Endometrial microvascular endothelial cells (primary cell): ENCODE measurements around the gene TSPAN18. TPM values are rescaled to one million over a fixed set of nuclear protein-coding genes. Genes with fewer than 3 reads are reported as not detected.

Experiments
- in situ Hi-C: cut with HindIII; loops from 2 replicates; pipeline ENCODE4 v1.10.0; 2017; ENCODE audit warnings: low sequenced_read_pairs, low pct_unique_long_range_greater_than_20kb; ENCODE audit errors: inconsistent ontology term
- total RNA-seq: library from RNA; depleted of rRNA; stranded (reverse); fragments of >200 nt; gene quantifications from one replicate; pipeline ENCODE4 v1.2.3, GENCODE V29; 2015; ENCODE audit errors: inconsistent ontology term

TSPAN18 gene
- total RNA-seq, 1 donor from 2014 or later, result 21.4 TPM

DNA sequence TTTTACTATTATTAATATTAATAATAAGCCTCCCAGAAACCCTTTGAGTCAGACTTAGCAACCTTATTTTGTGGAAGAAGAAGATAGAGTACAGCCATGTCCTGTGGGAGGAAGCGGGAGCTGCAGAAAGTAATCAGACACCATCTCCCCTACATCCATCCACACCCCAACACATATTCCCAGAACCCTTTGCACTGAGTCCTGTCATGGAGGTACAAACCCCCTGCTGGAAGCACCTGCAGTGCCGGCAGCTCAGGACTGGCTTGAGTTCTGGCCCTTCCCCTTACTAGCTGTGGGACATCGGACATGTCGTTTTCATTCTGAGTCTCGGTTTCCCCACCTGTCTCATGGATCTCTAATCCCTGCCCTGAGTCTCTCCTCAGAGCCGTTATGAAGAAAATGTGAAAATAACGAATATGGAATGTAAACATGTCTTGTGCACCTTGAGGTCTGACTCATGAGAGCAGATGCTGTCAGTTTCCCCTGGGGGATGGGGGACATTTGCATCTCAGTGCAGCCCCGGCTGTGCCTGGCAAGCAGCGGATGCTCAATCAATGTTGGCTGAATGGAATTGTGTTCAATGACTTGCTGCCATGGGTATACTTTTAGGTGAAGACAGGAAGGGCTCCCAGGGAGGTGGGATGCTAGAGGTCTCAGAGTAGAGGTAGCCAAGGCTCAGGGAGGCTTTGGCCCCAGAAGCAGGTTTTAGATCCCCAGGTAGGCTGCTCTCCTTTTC lies 178.5 kb downstream of the TSPAN18 start:
- in situ Hi-C loops, result loop anchor here (25.0 kb wide), 1 partner anchor 293 kb away; no protein-coding TSS in a partner anchor

DNA sequence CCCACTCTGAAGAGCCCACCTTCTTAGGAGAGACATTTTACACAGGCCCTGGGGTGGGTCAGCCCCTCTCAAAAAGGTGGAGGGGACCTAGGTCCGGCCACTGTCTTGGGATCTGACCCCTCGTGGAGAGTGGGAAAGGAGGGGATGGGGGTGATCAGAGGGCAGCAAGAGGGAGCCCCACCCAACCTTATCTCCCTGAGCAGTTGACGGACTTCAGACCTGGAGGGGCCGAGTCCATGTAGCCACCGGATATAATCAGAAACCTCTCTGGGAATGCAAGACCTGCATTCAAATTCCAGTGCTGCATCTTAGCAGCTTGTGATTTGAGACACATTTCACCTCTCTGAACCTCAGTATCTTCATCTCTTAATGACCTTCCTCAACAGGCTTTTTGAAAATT lies 179.9 kb downstream of the TSPAN18 start:
- in situ Hi-C loops, result loop anchor here (25.0 kb wide), 1 partner anchor 294 kb away; no protein-coding TSS in a partner anchor

DNA sequence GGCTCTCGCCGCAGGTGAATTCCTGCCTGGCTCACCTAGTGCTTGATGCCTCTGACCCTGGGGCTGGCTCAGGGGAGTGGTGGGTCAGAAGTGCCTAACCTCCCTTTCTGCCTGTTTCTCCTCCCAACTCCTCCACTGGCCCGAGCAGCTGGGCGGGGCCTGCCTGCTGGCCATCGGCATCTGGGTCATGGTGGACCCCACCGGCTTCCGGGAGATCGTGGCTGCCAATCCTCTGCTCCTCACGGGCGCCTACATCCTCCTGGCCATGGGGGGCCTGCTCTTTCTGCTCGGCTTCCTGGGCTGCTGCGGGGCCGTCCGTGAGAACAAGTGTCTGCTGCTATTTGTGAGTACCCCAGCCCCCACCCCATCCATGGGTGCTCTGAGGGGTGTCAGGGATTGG lies 182.8 kb downstream of the TSPAN18 start:
- in situ Hi-C loops, result loop anchor here (25.0 kb wide), 1 partner anchor 297 kb away; no protein-coding TSS in a partner anchor

DNA sequence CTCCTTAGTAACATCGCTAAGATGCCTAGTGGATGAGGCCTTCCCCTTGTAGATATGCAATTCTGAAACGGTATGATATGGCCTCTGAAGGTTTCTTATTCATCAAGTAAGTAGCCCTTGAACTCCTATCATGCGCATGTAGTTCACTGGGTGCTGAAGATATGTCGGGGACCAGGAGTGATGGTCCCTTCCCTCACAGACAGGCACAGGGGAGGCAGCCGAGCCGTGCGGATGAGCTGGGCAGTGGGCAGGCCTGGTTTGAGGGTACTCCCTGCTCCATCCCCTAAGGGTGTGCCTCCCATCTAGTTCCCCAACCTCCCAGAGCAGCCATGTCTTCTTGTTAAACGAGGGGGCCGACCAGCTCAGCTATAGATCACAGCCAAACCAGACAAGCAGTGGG lies 183.8 kb downstream of the TSPAN18 start:
- in situ Hi-C loops, result loop anchor here (25.0 kb wide), 1 partner anchor 298 kb away; no protein-coding TSS in a partner anchor

DNA sequence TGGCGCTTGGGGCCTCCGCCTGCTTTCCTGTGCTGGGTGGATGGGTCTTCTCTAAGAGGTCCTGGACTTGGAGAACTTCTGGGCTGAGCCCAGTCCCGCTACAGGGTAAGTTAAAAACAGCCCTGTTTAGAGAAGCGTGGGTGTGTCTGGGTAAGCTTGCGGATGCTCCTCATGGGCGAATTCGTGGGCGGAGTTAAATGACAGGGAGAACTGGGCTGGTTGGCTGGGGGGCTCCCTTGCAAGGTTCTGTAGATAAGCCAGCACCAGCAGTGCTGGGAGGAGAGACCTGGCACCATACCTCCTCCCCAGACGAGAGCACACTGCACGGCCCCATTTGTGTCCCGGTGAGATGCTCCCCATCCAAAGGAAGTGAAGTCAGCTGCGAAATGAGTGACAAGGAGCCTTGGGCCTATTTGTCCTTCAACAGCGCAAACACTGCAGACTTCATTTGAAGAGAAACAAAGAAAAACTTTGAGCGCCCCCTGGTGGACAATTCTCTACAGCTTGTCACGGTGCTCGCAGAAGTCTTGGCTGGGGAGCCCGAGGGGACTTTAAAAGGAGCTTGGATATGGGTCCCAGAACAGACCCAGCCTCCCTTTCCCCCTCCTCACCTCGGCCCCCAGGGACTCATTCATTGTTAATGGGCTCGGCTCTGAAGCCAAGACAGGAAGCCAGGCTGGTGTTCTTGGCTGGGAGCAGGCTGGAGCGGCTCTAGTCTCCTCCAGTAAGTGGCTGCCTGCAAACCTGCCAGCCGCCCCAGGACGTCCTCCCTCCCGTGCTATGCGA lies 184.5 kb downstream of the TSPAN18 start:
- in situ Hi-C loops, result loop anchor here (25.0 kb wide), 1 partner anchor 299 kb away; no protein-coding TSS in a partner anchor

DNA sequence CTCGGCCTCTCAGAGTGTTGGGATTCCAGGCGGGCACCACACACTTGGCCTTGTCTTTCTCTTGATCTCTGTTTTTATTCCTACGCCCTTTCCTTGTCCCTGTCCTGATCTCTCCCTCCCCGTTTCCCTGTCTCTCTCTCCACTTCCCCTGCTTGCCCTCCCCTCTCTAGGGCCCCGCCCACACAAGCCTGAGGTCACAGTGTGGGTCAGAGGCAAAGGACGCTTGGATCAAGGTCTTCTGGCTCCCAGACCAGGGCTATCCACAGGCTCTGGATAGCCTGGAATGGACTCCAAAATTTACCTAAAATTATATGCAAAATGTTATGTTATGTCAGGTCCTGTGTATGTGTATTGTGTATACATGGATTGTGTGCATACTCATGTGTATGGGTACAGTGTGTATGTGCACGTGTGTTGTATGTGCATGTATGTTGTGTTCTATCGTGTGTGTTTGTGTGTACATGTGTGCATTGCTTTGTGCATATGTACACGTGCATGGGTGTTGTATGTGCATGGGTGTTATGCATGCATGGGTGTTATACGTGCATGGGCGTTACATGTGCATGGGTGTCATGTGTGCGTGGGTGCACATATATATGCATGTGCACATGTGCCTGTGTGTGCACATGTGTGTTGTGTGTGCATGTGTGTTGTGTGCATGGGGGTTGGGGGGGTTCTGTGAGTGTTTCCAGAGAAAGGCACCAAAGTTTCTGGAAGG lies 185.7 kb downstream of the TSPAN18 start:
- in situ Hi-C loops, result loop anchor here (25.0 kb wide), 1 partner anchor 300 kb away; no protein-coding TSS in a partner anchor

DNA sequence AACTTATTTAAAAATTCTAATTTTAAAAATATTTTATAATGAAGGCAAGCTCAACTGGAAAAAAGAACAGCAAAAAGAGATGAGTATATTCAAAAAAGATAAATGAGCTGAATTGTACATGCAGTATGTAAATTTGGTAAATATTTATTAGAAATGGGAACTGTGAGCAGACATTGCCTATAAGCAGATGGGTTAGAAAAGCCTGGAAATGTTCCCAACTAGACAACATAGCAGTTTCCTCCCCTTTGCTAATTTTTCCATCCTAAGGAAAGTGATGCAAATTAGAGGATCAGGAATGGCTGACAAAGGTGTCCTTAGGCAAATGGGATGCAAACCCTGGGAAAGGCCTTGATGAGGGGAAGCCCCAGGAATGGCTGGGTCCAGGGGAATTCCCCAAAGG lies 186.7 kb downstream of the TSPAN18 start:
- in situ Hi-C loops, result loop anchor here (25.0 kb wide), 1 partner anchor 301 kb away; no protein-coding TSS in a partner anchor

DNA sequence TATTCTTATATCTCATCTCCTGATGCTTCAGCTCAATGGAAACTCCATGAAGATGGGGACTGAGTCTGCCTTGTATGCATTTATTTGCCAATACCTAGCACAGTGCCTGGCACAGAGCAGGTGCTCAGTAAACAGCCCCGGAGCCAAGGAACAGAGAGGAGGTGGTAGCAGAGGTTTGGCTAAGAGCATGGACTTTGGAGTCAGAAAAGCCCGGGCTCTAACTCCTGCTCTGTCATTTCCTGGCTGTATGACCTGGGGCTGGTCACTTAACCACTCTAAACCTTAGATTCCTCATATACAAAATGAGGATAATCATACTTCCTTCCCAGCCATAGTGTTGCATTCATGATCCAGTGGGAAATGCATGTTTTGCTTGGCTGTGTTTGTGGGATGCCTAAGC lies 187.3 kb downstream of the TSPAN18 start:
- in situ Hi-C loops, result loop anchor here (25.0 kb wide), 1 partner anchor 302 kb away; no protein-coding TSS in a partner anchor

DNA sequence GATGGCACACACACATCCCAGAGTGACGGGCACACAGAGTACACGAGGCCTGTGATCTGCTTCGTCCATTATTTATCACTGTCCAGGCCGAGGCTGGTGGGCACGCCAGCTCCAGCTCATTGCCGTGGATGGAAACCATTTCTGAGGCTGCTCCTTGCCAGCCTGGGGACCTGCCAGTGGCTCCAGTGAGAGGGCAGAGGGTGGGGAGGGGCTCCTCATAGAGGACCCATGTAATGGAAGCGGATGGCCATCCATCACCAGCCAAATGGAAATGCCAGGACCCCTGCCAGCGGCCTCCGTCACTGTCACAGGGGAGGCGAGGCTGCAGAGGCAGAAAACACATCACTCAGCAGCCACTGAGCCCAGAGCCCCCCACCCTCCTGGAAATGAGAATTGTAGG lies 188.2 kb downstream of the TSPAN18 start:
- in situ Hi-C loops, result loop anchor here (25.0 kb wide), 1 partner anchor 303 kb away; no protein-coding TSS in a partner anchor

DNA sequence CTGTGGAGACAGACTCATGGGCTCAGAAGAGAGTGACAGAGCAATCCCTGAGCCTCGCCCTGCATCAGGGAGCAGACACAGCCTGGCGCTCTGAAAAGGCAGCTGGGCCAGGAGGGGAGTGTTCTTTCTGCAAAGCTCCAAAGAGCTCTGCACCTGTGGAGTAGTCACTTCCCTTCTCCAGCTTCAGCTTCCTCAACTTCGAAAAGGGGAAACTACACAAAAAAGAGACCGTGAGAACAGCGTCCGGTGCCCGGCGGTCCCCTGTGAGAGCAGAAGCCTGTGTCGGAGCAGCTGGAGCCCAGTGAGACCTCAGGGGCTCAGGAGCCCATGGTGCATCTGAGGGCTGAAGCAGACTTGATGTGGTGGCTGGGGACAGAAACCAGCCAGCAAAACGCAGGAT lies 188.9 kb downstream of the TSPAN18 start:
- in situ Hi-C loops, result loop anchor here (25.0 kb wide), 1 partner anchor 303 kb away; no protein-coding TSS in a partner anchor

DNA sequence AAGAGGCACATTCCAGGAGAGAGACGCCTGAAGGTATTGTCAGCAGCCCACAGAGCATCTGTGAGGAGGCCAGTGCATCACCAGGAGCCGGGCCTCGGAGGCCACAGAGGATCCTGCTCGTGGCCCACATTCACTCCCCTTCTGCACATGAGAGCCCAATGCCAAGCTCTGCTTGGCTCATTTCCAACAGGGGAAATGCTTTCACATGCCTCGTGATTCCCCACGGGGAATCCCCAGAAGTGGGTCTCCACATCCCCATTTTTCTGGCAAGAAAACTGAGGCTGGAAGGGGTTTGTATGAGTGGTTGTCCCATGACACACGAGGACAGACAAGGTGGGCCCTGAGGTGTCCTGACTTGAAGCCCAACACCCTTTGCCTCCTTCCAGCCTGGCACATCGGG lies 189.6 kb downstream of the TSPAN18 start:
- in situ Hi-C loops, result loop anchor here (25.0 kb wide), 1 partner anchor 304 kb away; no protein-coding TSS in a partner anchor

DNA sequence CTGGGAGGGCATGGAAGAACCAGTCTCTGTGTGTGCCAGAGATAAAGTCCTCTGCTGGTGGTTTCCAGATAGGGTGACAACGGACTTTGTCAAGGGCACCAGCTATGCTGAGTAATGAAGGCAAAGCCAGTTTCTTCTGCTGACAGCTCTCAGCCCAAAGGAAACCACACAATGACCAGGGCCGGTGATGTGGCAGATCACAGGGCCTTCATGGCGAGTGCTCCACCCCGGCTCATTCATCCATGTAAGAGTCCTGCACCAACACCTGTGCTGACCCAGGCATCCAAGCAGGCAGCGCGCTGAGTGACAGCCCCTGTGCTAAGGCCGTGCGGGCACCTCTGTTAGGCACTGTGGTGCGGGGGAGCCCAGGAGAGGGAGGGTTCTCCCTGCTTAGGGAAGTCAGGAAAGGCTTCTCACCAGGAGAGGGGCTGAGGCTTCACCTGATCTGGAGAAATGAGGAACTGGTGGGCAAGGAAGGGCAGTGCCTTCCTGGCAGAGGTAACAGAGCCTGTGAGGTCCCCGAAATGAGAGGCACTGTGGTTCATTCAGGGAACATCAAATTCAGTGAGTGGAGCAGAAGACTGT lies 190.1 kb downstream of the TSPAN18 start:
- in situ Hi-C loops, result loop anchor here (25.0 kb wide), 1 partner anchor 305 kb away; no protein-coding TSS in a partner anchor

DNA sequence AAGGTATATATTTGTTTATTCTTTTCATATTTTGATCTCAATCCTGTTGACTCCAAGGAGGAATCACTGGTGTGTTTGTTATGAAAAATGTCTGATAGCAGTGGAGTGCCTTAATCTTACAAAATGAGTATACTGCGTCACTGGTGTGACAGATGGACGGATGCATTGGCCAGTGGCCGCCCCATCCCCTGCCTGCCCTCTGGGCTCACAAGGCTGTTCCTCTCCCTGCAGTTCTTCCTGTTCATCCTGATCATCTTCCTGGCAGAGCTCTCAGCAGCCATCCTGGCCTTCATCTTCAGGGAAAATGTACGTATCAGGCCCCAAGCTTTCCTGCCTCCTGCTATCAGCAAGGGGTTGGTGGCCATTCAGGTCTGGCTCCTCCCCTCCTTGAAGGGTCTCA lies 191.0 kb downstream of the TSPAN18 start:
- in situ Hi-C loops, result loop anchor here (25.0 kb wide), 1 partner anchor 305 kb away; no protein-coding TSS in a partner anchor

DNA sequence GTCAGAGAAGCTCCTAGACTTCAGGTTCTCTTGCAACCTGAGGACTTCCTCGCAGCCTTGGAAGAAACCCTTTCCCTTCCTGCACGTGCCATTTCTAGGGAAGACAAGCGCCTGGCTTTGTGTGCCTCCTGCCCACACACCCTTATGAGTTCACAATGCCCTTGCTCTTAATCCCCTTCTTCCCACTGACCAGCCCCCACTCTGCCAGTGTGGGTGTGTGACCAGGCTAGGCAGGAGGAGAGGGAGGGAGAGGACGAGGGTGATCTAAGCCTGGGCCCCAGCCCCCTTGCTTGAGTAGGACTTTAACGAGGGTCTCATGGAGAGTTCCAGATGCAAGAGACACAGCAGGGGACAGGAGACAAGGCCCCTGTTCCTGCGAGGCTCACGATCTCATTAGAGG lies 193.7 kb downstream of the TSPAN18 start:
- in situ Hi-C loops, result loop anchor here (25.0 kb wide), 1 partner anchor 308 kb away; no protein-coding TSS in a partner anchor

DNA sequence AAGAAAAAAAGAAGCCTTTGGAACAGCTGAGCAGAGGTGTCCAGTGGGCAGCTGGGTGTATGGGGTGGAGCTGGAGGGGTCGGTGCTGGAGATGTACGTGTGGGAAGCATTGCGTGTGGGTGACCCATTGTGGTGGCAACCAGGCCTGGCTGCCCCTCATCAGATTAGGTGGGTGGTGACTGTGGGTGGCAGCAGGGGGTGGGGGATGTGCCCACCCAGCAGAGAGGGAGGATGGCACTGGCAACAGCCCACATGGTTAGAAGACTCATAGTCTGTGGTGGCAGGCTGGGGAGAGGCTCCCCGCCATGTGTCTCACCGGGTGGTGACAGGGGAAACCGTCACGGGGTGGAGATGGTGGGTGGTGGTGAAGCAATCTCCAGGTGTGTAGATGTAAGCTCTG lies 196.4 kb downstream of the TSPAN18 start:
- in situ Hi-C loops, result loop anchor here (25.0 kb wide), 1 partner anchor 311 kb away; no protein-coding TSS in a partner anchor

DNA sequence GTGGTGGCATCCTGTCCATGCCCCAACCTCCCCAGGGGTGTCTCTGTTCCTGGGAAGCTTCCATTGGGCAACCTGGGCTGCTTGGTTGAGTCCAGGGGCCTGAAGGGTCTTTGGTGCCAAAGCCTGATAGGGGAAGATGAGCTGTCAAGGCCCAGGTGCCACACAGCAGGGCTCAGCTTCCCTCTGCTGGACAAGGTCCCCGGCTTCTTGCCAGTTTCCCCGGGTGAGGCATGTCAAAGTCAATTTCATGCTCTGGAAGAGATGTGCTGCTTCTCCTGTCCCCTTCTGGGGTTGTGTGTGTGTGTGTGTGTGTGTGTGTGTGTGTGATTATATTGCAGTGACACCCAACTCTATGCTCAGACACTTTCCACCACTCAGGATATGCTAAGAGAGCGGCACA lies 197.0 kb downstream of the TSPAN18 start:
- in situ Hi-C loops, result loop anchor here (25.0 kb wide), 1 partner anchor 312 kb away; no protein-coding TSS in a partner anchor

DNA sequence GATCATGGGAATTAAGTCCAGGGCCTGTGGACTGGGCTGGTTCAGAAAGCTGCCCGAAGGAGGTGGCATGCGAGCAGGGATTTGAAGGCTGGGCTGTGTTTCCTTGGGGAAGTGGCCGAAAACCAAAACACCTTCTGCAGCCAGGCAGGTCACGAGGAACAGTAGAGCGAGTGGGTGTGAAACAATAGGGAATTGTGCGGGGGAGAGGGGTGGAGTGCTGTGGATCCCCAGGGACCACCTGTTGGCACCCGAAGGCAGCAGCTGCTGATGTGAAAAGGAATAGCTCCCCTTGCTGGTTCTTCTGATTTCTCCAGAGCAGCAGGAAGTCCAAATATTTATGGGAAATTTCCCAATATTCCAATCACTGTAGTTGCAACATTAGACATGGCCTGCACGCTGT lies 199.3 kb downstream of the TSPAN18 start:
- in situ Hi-C loops, result loop anchor here (25.0 kb wide), 2 partner anchors 186 to 411 kb away; no protein-coding TSS in a partner anchor

DNA sequence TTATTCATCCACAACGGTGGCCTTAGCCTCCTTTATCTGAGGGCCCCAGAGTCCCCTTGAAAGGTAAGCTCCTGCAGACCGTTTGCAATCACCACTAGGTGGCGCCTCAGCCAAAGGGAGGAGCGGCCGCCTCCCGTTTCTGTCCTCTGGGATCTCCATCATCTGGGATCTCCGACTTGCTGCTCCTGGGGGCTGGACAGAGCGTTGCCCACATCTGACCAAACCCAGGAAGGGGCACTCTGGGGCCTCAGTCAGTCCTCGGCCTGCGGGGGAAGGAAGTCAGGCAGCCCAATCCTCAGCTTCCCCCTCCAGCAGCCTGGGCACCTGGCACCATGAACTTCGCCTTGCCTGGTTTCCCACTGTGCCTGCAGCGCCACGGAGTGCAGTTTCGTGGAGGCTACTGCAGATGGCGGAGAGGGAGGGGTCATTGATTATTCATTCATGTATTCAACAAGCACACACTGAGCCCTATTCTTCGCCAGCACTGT lies 200.5 kb downstream of the TSPAN18 start:
- in situ Hi-C loops, result loop anchor here (25.0 kb wide), 2 partner anchors 185 to 410 kb away; no protein-coding TSS in a partner anchor
